Activated CD4-positive, alpha-beta memory T cell treated with anti-CD3 and anti-CD28 coated beads for 36 hours (primary cell): ENCODE results near the gene TRHDE. TPM values are rescaled to one million over a fixed set of nuclear protein-coding genes. Genes with fewer than 3 reads are reported as not detected.

ENCODE experiments used
- CTCF ChIA-PET: fragments of 350-600 bp; sonication (Branson Sonifier 250); formaldehyde crosslinking; loops from one replicate; lab custom pipeline; 2021; ENCODE audit warnings: antibody characterized with exemption, inconsistent platforms; lab: Charles Lee
- POLR2A ChIA-PET: fragments of 350-600 bp; sonication (Branson Sonifier 250); formaldehyde crosslinking; loops from one replicate; lab custom pipeline; 2021; ENCODE audit warnings: antibody characterized with exemption; lab: Charles Lee
- DNase-seq: peaks from one replicate; pipeline ENCODE4 v3.0.0-alpha.2; 2020
- H3K27ac Mint-ChIP-seq: one replicate; pipeline ENCODE4 v1.8.0; 2021; ENCODE audit warnings: mixed read lengths
- H3K27me3 Mint-ChIP-seq: one replicate; pipeline ENCODE4 v1.8.0; 2021; ENCODE audit warnings: mixed read lengths
- H3K36me3 Mint-ChIP-seq: one replicate; pipeline ENCODE4 v1.8.0; 2021; ENCODE audit warnings: mixed read lengths
- H3K4me1 Mint-ChIP-seq: one replicate; pipeline ENCODE4 v1.8.0; 2021; ENCODE audit warnings: low read depth, mixed read lengths
- H3K4me3 Mint-ChIP-seq: one replicate; pipeline ENCODE4 v1.8.0; 2021; ENCODE audit warnings: mild to moderate bottlenecking, mixed read lengths
- H3K9me3 Mint-ChIP-seq: one replicate; pipeline ENCODE4 v1.8.0; 2021; ENCODE audit warnings: mixed read lengths
- intact Hi-C: fragments of 100-400 bp; cut with micrococcal nuclease; formaldehyde crosslinking; loops from one replicate; pipeline ENCODE4 v1.15.1; 2023
- total RNA-seq, 2 experiments: library from RNA; stranded (reverse); gene quantifications; one replicate each; pipeline ENCODE4 v1.2.3, GENCODE V29; 2021

TRHDE gene
- total RNA-seq, 2 experiments from 2014 or later = not detected

DNA sequence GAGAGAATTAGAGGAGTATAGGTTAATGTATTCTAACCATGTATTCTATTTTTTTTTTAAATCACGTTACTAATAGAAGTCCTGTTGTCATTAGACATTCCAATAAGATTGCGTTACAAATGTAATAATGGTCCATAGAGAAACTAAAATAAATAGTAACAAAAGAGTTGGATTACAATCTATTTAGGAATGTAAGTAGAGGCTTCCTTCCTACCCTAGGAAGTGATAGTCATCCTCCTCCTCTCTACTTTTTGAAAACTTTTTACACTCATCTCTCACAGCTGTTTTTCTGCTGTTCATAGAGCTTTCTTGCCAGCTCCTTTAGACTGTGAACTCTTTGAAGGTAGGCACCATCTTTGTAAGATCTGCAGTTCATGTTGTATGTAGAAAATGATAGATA, 23.6 kb downstream of the TRHDE start:
- Mint-ChIP-seq H3K9me3 (no peaks in the 10 kb centered on the region), H3K27me3 (no peaks in the 10 kb centered on the region), H3K4me3 (no peak overlapping the region), H3K27ac (no peak overlapping the region), H3K4me1 (no peaks in the 10 kb centered on the region), H3K36me3 (no peaks in the 10 kb centered on the region)
- ChIA-PET CTCF (no interaction called here), POLR2A (no interaction called here)
- no peak for DNase-seq
- intact Hi-C loops = no loop called here

DNA sequence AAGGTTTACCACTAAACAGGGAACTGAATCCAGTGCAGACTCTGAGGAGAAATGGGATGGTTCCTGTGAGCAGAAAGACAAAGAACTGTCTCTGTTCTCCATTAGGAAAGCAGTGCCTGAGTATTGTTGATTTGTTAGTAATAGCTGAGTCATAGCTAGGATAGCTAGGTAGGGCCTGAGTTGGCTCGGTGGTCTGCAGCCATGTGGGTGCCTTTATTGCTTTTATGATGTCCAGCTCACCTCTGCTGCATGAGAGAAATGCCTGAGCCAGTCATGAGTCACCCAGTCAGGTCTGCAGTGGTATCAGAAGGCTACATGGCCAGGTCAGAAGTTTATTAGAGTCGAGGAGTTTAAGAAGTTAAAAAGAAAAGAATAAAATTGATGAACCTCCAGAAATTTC, 24.2 kb downstream of the TRHDE start:
- CTCF ChIA-PET = no interaction called here
- H3K27ac Mint-ChIP-seq = no peak overlapping the region
- H3K4me3 Mint-ChIP-seq = no peak overlapping the region
- H3K4me1 Mint-ChIP-seq = no peaks in the 10 kb centered on the region
- intact Hi-C loops = no loop called here
- H3K27me3 Mint-ChIP-seq = no peaks in the 10 kb centered on the region
- POLR2A ChIA-PET = no interaction called here
- H3K9me3 Mint-ChIP-seq = no peaks in the 10 kb centered on the region
- no peak for DNase-seq
- no peaks in the 10 kb centered on the region for H3K36me3 Mint-ChIP-seq

DNA sequence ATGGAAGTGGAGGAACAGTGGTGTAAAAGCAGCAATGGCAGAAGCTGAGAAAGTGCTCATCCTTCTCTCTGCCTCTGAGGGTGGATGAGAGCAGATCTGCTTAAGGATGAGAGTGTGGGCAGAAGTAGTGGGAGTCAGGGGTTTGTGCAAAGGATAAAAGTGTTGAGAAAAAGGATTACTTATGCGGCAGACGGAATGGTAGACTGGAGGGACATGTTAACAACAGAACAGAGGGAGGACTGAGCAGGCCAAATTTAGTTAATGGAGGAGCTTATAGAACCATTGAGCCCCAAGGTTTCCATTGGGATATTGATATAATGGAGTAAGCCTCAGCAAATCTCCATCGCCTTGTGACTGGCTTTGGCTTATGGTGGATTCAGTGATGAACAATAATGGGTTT, 25.5 kb downstream of the TRHDE start:
- intact Hi-C loops = no loop called here
- no peaks in the 10 kb centered on the region for H3K9me3 Mint-ChIP-seq
- no peaks in the 10 kb centered on the region for H3K36me3 Mint-ChIP-seq
- CTCF ChIA-PET = no interaction called here
- no peaks in the 10 kb centered on the region for H3K4me1 Mint-ChIP-seq
- no peak overlapping the region for H3K27ac Mint-ChIP-seq
- DNase-seq = no peak
- no peak overlapping the region for H3K4me3 Mint-ChIP-seq
- H3K27me3 Mint-ChIP-seq = no peaks in the 10 kb centered on the region
- POLR2A ChIA-PET = no interaction called here

DNA sequence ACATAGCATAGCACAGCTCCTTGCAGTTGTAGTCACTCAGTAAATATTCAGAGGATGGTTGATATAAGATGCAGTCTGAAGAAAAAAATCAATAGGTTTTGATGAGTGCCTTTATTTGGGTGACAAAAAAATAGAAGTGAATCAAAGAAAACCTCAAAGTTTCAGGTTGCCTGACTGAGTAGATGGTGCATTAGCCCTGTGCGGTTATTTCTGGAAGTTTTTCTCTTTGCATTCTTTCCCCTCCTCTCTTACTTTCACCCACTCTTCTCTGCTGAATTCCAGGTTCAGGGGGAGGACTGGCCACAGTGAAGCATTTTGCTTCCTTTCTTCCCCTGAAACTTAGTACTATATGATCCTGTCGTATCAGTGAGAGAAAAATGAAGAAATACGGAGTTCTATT, 28.6 kb downstream of the TRHDE start:
- H3K4me1 Mint-ChIP-seq = no peaks in the 10 kb centered on the region
- no peaks in the 10 kb centered on the region for H3K9me3 Mint-ChIP-seq
- H3K27me3 Mint-ChIP-seq = no peaks in the 10 kb centered on the region
- POLR2A ChIA-PET = no interaction called here
- intact Hi-C loops = no loop called here
- H3K4me3 Mint-ChIP-seq = no peak overlapping the region
- DNase-seq = no peak
- CTCF ChIA-PET = no interaction called here
- H3K27ac Mint-ChIP-seq = no peak overlapping the region
- no peaks in the 10 kb centered on the region for H3K36me3 Mint-ChIP-seq

DNA sequence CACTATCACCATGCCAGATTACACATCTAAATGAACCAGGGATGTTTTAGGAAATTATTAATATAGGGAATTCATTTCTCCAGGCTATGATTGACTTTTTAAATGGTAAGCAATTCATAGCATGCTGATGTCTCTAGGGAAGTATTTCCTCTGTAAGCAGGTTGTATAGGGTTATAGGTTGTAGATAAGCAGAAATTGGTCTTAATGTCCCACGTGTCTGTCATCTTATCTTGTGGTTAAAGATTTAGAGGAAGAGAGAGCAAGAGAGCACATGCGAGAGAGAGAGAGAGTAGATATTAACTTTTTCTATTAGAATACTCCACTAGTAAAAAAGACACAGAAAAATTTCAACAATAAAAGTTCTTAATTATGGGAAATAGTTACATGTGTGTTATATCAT, 32.6 kb downstream of the TRHDE start:
- POLR2A ChIA-PET = no interaction called here
- intact Hi-C loops = no loop called here
- DNase-seq = no peak
- H3K4me3 Mint-ChIP-seq = no peak overlapping the region
- CTCF ChIA-PET = no interaction called here
- H3K36me3 Mint-ChIP-seq = no peaks in the 10 kb centered on the region
- no peaks in the 10 kb centered on the region for H3K4me1 Mint-ChIP-seq
- H3K27ac Mint-ChIP-seq = no peak overlapping the region
- no peaks in the 10 kb centered on the region for H3K9me3 Mint-ChIP-seq
- H3K27me3 Mint-ChIP-seq = no peaks in the 10 kb centered on the region

DNA sequence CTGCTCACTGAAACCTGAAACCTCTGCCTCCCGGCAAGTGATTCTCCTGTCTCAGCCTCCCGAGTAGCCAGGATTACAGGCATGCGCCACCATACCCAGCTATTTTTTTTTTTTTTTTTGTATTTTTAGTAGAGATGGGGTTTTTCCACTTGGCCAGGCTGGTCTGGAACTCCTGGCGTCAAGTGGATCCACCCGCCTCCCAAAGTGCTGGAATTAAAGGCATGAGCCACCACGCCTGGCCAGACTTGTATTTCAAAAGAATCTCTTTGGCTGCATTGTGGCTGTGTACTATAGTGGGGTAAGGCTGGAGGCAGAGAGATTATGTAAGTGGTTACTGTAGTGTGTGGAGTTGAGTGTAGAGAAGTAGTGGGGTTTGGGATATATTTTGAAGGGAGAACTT, 35.1 kb downstream of the TRHDE start:
- Mint-ChIP-seq H3K4me1 (no peaks in the 10 kb centered on the region), H3K4me3 (no peak overlapping the region), H3K9me3 (no peaks in the 10 kb centered on the region), H3K27ac (no peak overlapping the region), H3K27me3 (no peaks in the 10 kb centered on the region), H3K36me3 (no peaks in the 10 kb centered on the region)
- POLR2A ChIA-PET = no interaction called here
- CTCF ChIA-PET = no interaction called here
- no peak for DNase-seq
- intact Hi-C loops = no loop called here

DNA sequence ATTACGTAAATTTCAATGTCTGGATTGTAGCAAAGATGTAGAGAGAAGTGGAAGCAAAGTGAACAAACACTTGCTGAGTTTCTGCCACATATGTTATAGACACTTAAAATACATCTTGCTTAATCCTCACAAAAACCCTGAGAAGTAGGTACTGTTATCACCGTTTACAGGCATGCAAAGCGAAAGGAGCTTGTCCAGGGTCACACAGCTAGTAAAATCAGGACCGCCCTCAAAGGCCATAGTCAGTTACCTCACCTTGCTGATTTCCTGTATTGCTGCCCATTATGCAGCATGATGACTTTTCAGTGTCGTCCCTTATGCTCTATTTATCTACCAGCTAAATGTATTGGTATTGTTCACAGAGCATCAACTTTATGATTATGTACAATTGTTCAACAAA, 39.8 kb downstream of the TRHDE start:
- no peak overlapping the region for H3K4me3 Mint-ChIP-seq
- no peaks in the 10 kb centered on the region for H3K36me3 Mint-ChIP-seq
- POLR2A ChIA-PET = no interaction called here
- H3K27ac Mint-ChIP-seq = no peak overlapping the region
- no peaks in the 10 kb centered on the region for H3K4me1 Mint-ChIP-seq
- CTCF ChIA-PET = no interaction called here
- no peak for DNase-seq
- H3K9me3 Mint-ChIP-seq = no peaks in the 10 kb centered on the region
- intact Hi-C loops = no loop called here
- no peaks in the 10 kb centered on the region for H3K27me3 Mint-ChIP-seq

DNA sequence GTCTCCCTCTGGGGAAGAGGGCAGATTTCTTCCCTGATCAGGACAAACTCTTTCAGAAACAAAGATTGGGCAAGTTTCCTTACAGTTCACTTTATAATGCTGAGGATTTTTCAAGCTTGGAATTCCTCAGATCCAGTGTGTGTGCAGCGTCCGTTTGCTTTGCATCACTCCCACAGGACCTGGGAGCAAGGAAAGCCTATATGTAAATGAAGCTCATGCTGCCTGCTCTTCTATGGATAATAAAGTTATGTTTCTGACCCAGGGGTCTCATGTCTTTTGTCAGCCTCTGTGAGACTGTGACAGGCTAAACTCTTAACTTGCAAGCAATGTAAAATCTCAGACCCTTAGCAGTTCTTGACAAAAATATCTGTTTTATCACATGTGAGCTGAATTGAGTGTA, 41.6 kb downstream of the TRHDE start:
- no peaks in the 10 kb centered on the region for H3K4me1 Mint-ChIP-seq
- no peaks in the 10 kb centered on the region for H3K27me3 Mint-ChIP-seq
- no peak overlapping the region for H3K27ac Mint-ChIP-seq
- intact Hi-C loops = no loop called here
- H3K36me3 Mint-ChIP-seq = no peaks in the 10 kb centered on the region
- no peak overlapping the region for H3K4me3 Mint-ChIP-seq
- POLR2A ChIA-PET = no interaction called here
- DNase-seq = no peak
- no peaks in the 10 kb centered on the region for H3K9me3 Mint-ChIP-seq
- CTCF ChIA-PET = interaction anchor here (0.6 kb wide), 1 partner anchor 522 kb away, joined by 3 read pairs; no protein-coding TSS in a partner anchor

DNA sequence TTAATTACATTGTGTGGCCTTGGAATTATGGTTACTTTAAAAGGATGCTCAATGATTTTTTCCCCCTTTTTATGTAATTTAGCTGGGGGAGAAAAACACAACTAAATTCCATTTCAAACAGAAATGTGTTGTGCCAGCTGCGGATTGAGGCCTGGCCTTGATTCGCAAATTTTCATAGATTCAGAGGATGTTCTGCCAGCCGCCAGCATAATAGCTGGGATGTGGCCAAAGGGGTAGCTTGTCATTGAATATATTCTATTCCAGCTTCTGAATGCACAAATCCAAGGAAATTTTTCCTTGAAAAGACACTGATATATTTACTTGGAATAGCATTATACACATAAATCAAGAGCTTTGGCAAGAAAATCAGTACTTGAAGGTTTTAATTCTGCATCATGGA, 43.7 kb downstream of the TRHDE start:
- Mint-ChIP-seq H3K4me3 (no peak overlapping the region), H3K27me3 (no peaks in the 10 kb centered on the region), H3K4me1 (no peaks in the 10 kb centered on the region), H3K27ac (no peak overlapping the region), H3K9me3 (no peaks in the 10 kb centered on the region), H3K36me3 (no peaks in the 10 kb centered on the region)
- CTCF ChIA-PET = no interaction called here
- POLR2A ChIA-PET = no interaction called here
- intact Hi-C loops = no loop called here
- no peak for DNase-seq

DNA sequence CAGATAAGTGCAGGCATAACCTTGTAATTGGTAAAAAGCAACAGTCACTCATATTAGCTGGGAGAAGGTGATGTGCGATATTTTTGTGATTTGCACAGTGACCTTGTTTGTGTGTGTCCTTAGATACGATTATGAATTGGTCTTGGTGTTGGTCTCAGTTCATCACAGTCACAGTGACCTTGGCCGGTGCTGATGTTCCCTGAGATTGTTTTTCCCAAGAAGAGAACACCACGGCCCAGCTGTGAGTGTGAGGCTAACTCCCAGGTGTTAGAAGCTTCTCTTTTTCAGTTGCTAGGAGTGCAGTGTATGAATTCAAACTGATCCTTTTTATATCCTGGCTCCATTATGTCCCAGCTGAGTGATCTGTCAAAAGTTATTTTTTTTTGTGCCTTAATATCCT, 46.2 kb downstream of the TRHDE start:
- H3K27ac Mint-ChIP-seq = no peak overlapping the region
- H3K4me1 Mint-ChIP-seq = no peaks in the 10 kb centered on the region
- intact Hi-C loops = no loop called here
- H3K9me3 Mint-ChIP-seq = no peaks in the 10 kb centered on the region
- ChIA-PET POLR2A (no interaction called here), CTCF (no interaction called here)
- no peaks in the 10 kb centered on the region for H3K36me3 Mint-ChIP-seq
- no peak for DNase-seq
- H3K27me3 Mint-ChIP-seq = no peaks in the 10 kb centered on the region
- no peak overlapping the region for H3K4me3 Mint-ChIP-seq

DNA sequence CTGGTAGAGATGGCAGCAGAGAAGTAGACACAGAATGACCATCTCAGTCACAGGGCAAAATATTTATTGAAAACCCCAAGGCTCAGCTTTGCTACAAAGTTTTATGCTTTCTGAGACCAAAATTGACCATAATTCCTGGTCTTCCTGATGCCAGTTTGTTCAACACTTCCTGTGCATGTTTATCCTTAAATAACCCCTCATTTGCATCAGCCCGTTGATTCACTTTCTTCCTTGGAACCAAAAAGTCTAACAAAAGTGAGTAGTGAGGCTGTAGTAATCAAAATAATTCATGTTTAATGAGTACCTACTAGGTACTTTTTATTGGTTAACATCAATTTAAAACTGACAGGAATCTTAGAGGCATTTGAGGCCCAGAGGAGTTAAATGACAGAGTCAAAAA, 51.7 kb downstream of the TRHDE start:
- Mint-ChIP-seq H3K9me3 (no peaks in the 10 kb centered on the region), H3K4me1 (no peaks in the 10 kb centered on the region), H3K27me3 (no peaks in the 10 kb centered on the region), H3K36me3 (no peaks in the 10 kb centered on the region), H3K4me3 (no peak overlapping the region), H3K27ac (no peak overlapping the region)
- intact Hi-C loops = no loop called here
- no peak for DNase-seq
- ChIA-PET POLR2A (no interaction called here), CTCF (no interaction called here)

DNA sequence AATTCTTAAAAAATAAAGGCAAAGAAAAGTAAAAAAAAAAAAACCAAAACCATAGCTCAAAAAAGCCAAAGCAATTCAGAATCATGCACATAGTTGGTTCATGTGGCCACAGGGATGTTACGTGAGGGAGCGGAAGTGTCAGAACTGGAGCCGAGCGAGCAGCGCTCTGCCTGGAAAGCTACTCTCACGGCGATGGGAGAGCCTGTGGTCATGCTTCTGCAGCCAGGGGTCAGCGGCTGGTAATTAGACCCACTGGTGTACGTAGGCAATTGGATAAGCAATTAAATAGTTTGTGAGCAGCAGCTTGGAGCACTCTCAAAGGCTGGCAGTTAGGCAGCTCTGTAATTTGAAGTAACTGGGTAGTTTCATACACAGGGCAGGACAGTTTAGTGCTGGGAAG, 58.1 kb downstream of the TRHDE start:
- H3K27ac Mint-ChIP-seq = no peak overlapping the region
- H3K9me3 Mint-ChIP-seq = peaks cover 2% of the 10 kb centered on the region
- intact Hi-C loops = no loop called here
- ChIA-PET CTCF (no interaction called here), POLR2A (no interaction called here)
- no peaks in the 10 kb centered on the region for H3K4me1 Mint-ChIP-seq
- no peak for DNase-seq
- H3K36me3 Mint-ChIP-seq = no peaks in the 10 kb centered on the region
- H3K27me3 Mint-ChIP-seq = no peaks in the 10 kb centered on the region
- H3K4me3 Mint-ChIP-seq = no peak overlapping the region

DNA sequence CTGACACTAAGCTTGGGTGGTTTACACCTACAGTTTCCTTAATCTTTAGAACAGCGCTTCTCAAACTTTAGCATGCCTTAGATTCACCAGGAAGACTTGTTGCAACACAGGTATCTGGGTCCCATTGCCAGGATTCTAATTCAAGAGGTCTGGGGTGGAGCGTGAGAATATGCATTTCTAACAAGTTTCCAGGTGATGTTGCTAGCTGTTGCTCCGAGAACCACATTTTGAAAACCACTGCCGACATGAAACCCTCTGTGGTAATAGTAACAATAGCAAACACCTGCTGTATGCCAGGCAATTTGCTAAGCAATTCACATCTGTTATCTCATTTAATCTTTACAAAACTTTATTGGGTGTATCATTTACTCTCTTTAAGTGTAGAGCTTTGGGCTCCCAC, 58.6 kb downstream of the TRHDE start:
- CTCF ChIA-PET = no interaction called here
- DNase-seq = no peak
- H3K4me1 Mint-ChIP-seq = no peaks in the 10 kb centered on the region
- H3K27ac Mint-ChIP-seq = no peak overlapping the region
- H3K36me3 Mint-ChIP-seq = no peaks in the 10 kb centered on the region
- H3K4me3 Mint-ChIP-seq = no peak overlapping the region
- POLR2A ChIA-PET = no interaction called here
- intact Hi-C loops = no loop called here
- H3K27me3 Mint-ChIP-seq = no peaks in the 10 kb centered on the region
- H3K9me3 Mint-ChIP-seq = peaks cover 2% of the 10 kb centered on the region

DNA sequence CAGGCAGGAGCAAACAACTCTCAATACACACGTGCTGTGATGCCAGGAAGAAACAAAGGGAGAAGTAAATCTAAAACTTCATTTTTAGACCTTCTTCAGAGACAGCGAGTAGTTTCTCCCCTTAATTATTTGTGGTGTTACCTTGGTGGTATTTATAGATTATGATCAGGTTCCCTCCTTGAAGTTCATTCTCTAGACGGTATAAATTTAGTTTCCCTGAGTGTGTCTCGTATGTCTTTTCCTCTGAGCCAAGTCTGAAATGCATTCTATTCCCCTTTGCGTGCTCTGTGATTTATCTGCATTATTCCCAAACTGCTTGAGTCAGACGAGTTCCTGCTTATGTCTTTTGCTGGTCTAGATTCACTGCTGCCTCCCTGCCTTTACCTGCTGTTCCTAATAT, 65.2 kb downstream of the TRHDE start:
- no peak for DNase-seq
- H3K36me3 Mint-ChIP-seq = no peaks in the 10 kb centered on the region
- H3K27ac Mint-ChIP-seq = no peak overlapping the region
- ChIA-PET POLR2A (no interaction called here), CTCF (no interaction called here)
- H3K27me3 Mint-ChIP-seq = no peaks in the 10 kb centered on the region
- peaks cover under 1% of the 10 kb centered on the region for H3K9me3 Mint-ChIP-seq
- no peak overlapping the region for H3K4me3 Mint-ChIP-seq
- intact Hi-C loops = no loop called here
- H3K4me1 Mint-ChIP-seq = no peaks in the 10 kb centered on the region
